Glomerular visceral epithelial cell (primary cell): Measurements from ENCODE around the gene FLYWCH1.

Experiments used
- DNase-seq: peaks from one replicate; pipeline ENCODE4 v3.0.0-alpha.2; 2016; ENCODE audit errors: extremely low spot score

FLYWCH1 gene

GRCh38 chr16:2911638-2912329, at the start of gene FLYWCH1:
Gene FLYWCH1, plus strand, starts transcription at chr16:2911931. Its CDS starts 17,755 bp downstream, at chr16:2929686.
- peak; percentile 96 for DNase-seq

GRCh38 chr16:2865651-2866050, 46.1 kb upstream of the FLYWCH1 start:
- DNase-seq: no peak

DNA sequence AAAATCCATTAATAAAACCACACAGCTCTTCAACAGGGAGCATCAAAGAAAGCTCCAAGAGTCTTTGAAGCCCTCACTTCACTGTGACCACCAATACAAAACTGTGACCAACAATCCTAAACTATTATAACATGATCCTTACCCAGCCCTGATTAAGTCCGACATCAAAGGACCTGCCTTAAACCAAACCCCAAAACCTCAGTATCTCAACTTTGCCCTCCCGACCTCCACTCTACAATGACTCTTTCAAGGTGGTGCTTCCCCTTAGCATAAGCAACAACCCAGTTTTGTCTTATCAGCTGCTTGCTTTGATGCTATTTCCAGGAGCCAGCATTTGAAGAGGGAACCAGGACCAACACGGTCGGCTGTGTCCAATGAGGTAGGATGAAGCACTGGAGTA, 45.3 kb upstream of the FLYWCH1 start:
- DNase-seq: no peak

DNA sequence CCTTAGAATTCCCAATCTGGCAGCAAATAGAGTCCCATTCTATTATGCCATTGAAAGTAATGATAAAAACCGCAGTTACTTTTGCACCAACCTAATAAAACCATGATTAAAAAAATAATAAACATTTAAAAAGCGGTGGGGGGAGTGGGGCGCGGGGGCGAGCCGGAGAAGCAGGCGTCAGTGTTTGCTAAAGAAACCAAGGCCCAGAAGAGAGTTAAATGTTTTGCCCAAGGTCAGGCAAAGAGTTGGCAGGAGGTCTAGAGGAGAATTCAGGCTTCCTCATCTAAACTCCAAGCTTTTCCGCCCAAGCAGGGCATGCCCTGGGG, 44.1 kb upstream of the FLYWCH1 start:
- no peak for DNase-seq

GRCh38 chr16:2867987-2868789, 43.5 kb upstream of the FLYWCH1 start:
- DNase-seq: peak; percentile 92

DNA sequence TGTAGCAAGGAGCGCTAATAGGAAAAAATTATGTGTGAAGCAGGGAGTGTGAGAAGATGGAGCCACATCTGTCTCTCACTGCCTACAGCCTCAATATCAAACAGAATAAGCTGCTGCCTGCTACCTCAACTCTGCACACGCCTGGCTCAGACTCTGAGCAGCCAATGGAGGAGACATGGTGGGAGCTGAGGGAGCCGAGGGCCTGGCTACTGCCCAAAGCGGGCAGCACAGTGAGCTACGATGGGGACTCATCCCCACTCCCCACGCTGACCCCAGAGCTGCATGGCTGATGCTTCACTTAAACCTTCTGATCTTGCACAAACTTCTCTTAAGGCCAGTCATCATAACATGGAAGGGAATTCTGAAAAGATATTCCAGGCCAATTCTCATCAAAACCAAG, 39.8 kb upstream of the FLYWCH1 start:
- no peak for DNase-seq

DNA sequence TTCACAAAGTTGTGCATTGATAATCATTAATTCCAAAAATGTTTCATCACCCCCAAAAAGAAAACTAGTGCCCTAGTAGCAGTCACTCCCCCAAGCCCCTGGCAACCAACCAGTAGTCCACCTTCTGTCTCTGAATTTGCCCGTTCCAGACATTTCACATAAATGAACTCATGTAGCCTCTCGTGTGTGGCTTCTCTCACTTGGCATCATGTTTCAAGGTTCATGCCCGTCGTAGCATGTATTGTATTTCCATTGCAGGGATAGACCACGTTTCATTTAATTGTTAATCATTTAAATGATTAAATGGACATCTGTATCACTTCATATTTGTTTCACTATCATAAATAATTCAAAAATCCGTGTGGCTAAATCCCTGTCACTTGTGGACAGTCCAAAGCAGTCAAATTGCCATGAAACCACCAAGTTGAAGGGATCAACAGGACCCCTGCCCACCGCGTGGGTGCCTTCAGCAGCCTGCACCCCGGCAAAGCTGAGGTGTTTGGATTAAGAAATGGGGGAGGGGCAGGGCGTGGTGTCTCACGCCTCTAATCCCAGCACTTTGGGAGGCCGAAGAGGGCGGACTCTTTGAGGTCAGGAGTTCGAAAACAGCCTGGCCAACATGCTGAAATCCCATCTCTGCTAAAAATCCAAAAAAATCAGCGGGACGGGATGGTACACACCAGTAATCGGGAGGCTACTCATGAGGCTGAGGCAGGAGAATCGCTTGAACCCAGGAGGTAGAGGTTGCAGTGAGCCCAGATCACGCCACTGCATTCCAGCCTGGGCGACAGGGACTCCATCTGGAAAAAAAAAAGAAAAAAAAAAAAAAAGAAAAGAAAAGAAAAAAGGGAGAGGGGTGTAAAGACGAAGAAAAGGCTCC, 37.5 kb upstream of the FLYWCH1 start:
- no peak for DNase-seq

GRCh38 chr16:2874912-2875362, 36.8 kb upstream of the FLYWCH1 start:
- peak; percentile 77 for DNase-seq

- no peak for DNase-seq
These were observed 31.8 kb upstream of the FLYWCH1 start for GRCh38 chr16:2879854-2880508.

GRCh38 chr16:2881783-2882649, 29.7 kb upstream of the FLYWCH1 start:
- DNase-seq: no peak

DNA sequence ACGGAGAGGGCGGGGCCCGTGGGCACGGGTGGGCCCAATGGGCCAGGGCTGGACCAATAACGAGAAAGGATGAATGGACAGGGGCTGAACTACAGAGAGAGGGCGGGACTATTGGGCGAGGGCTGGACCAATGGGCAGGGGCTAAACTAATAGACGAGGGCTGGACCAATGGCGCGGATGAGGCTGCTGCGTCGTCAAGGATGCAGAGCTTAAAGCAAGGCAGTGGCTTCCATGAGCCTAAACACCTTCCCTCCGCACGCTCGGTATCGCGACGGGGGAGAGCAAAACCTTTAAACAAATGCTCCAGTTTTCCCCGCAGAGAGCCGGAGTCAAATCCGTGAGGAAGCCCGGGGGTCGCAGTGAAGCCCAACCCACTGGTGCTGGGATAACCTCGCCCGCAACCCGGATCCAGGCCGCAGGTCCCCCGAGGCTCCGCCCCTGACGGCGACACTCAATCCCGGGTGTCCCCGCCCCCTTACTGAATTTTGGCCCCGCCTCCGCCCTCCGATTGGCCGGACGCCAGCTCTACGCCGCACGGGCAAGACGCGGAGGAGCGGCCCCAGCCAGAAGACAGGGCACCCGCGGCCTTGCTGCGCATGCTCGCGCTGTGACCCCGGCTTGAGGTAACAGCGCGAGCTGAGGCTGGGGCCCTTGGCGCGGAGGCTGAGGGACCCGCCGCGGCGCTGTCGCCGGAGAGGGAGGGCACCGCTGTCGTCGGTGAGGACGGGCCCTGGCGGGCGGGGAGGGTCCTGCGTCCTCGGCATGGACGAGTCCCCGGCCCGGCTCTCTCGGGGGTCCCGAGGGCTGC, 28.9 kb upstream of the FLYWCH1 start, which contains the start of gene FLYWCH2:
Gene FLYWCH2 (plus strand): TSS at position 566 of the 808 bp plus-strand sequence. CDS start 13,235 bp downstream, outside the sequence.
- DNase-seq: peak; percentile 98

DNA sequence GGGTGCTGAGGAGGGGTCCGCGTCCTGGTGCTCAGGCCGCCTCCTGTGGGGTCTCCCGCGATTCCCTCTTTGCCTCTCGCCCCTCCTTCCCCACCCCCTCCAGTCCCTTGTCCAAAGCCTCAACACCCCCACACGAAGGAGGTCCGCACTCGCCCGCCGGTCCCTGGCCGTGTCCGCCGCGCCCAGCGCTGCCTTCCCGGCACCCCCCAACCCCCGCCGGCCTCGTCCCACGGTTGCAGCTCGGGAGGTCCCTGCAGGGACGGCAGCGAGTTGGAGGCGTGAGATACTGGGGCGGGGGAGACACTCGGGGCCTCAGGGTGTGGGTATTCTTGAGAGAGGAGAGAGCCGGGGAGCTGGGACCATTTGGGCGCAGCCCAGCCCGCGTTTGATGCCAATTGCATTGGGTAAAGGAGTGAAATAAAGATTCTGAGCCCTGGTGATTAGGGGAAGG, 28.2 kb upstream of the FLYWCH1 start:
- peak; percentile 13 for DNase-seq

- no peak for DNase-seq
These were observed 27.7 kb upstream of the FLYWCH1 start for GRCh38 chr16:2884041-2884451.

GRCh38 chr16:2894231-2894630, 17.5 kb upstream of the FLYWCH1 start:
- no peak for DNase-seq

DNA sequence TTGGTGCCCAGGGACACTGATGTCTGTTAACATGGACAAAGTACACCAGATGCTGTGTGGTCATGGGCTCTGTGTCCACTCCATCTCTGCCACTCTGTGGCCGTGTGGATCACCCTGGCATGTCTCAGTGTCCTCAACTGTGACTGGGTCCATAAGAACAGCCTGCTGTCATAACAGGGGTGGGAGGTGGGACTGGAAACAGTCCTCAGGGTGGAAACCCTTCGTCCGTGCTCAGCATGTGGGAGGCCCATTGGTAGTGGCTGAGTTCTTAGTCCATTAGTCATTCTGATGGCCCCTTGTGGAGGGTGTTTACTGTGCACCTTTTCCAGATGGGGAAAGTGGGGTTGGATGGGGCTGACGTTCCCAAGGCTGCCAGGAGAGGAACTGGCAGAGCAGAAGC, 15.9 kb upstream of the FLYWCH1 start:
- DNase-seq: peak; percentile 74

- no peak for DNase-seq
These were observed 15.2 kb upstream of the FLYWCH1 start for GRCh38 chr16:2896480-2897010.

DNA sequence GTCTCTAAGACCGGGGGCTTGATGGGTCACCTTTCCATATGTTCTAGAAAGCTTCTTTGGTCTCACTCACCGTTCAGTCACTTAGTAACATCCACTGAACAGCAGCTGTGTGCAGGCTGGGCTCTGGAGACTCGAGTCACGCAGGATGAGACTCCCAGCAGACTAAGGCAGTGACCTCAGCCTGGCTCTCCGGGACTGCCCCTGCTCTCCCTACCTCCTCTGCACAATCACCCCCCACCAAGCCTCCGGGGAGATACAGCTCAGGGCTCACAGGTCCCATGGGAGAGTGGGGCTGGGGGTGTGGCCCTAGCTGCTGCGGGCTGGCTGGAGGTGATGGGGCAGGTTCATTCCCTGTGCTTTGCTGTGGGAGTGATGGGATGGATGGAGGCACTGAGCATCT, 14.6 kb upstream of the FLYWCH1 start:
- peak; percentile 53 for DNase-seq

DNA sequence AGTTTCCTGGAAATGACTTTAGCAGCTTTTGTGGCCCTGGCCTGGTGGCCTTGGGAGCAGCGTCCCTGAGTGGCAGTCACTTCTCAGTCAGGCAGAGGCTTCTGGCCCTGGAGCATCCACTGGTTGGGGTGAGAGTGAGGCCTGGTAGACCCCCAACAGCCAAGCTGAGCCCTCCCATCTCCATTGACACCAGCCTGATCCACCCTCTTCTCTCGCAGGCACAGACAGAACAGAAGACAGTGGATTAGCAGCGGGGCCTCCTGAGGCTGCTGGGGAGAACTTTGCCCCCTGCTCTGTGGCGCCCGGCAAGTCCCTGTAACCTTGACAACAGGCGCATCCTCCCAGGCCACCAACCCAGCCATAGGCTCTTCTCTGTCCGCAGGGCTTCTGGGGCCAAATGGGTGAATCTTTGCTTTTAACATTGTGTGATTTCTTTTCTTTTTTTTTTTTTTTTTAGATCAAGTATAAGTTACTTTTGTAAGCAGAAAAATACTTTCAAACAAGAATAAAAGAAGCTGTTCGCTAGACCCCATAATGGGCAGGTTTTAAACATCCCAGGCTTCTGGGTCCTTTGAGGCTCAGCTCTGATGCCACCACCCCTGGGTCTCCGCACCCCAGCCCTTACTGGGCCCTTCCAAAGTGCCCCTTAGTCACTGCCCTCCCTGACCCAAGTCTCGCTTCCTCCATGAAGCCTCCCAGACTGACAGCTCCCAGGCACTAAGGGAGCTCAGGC, 12.7 kb upstream of the FLYWCH1 start:
- no peak for DNase-seq
